Measurements from ENCODE around the gene PRKAR1B.

- TF ChIP-seq, protein P1, sequence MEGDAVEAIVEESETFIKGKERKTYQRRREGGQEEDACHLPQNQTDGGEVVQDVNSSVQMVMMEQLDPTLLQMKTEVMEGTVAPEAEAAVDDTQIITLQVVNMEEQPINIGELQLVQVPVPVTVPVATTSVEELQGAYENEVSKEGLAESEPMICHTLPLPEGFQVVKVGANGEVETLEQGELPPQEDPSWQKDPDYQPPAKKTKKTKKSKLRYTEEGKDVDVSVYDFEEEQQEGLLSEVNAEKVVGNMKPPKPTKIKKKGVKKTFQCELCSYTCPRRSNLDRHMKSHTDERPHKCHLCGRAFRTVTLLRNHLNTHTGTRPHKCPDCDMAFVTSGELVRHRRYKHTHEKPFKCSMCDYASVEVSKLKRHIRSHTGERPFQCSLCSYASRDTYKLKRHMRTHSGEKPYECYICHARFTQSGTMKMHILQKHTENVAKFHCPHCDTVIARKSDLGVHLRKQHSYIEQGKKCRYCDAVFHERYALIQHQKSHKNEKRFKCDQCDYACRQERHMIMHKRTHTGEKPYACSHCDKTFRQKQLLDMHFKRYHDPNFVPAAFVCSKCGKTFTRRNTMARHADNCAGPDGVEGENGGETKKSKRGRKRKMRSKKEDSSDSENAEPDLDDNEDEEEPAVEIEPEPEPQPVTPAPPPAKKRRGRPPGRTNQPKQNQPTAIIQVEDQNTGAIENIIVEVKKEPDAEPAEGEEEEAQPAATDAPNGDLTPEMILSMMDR (conservative IDR thresholded peaks at IDR 0.05 in 1 of 2, IDR thresholded peaks at IDR 0.05 in 1 of 2; ENCODE audit: extremely low read depth in 1 of 2, insufficient read depth in 1 of 2, low read depth in 1 of 2, low read length in 2 of 2) = no peak
- no peak for TF ChIP-seq EZH2 (IDR thresholded peaks at IDR 0.05; ENCODE audit: borderline replicate concordance, low read length)
Measured at GRCh38 chr7:563629-564170, 163.4 kb downstream of the PRKAR1B start.

All from mammary epithelial cell (primary cell).